PC-3 (cell line): Measurements from ENCODE around the gene ACTG1. TPM values are rescaled to one million over a fixed set of nuclear protein-coding genes. Genes with fewer than 3 reads are reported as not detected.
A peak's percentile ranks its signal among the peaks of the same experiment; 100 is the strongest.

Experiments used
- ATAC-seq: fragments of 200-7000 bp; cut with Tn5 transposase; 2 replicates; pipeline ENCODE4 v1.9.1; 2020; ENCODE audit warnings: mild to moderate bottlenecking, moderate library complexity
- BruUV-seq: library from RNA; stranded (reverse); fragments of 400-500 nt; replicated peaks from 2 replicates; lab custom pipeline; 2021; lab: Mats Ljungman, UMichigan
- CTCF ChIA-PET: fragments of 300-600 bp; sonication (Branson Sonifier 250); formaldehyde crosslinking; loops from one replicate; lab custom pipeline; 2022; ENCODE audit warnings: antibody characterized with exemption; lab: Charles Lee
- POLR2A ChIA-PET: fragments of 300-600 bp; sonication (Branson Sonifier 250); formaldehyde crosslinking; loops from one replicate; lab custom pipeline; 2022; ENCODE audit warnings: antibody characterized with exemption; ENCODE audit not compliant: unreplicated experiment; lab: Charles Lee
- DNase-seq: peaks from one replicate; pipeline ENCODE4 v3.0.0-alpha.2; 2015
- H2AFZ ChIP-seq: fragments of 300-600 bp; sonication (generic); 2 replicates; pipeline ENCODE4 v1.6.0; 2016; ENCODE audit warnings: antibody characterized with exemption, low read length
- H3F3A ChIP-seq: fragments of 300-600 bp; sonication (generic); one replicate; pipeline ENCODE4 v1.6.0; 2017; ENCODE audit warnings: antibody characterized with exemption, low read length, control low read depth, mild to moderate bottlenecking; ENCODE audit not compliant: unreplicated experiment
- H3K27ac ChIP-seq: fragments of 300-600 bp; sonication (generic); 2 replicates; pipeline ENCODE4 v1.5.1; 2016; ENCODE audit warnings: mild to moderate bottlenecking, low read length
- H3K27me3 ChIP-seq: fragments of 300-600 bp; sonication (generic); 2 replicates; pipeline ENCODE4 v1.6.1; 2016; ENCODE audit warnings: low read length, mixed read lengths
- H3K36me3 ChIP-seq: fragments of 300-600 bp; sonication (generic); 2 replicates; pipeline ENCODE4 v1.6.1; 2016; ENCODE audit warnings: low read depth, mixed run types, low read length, mixed read lengths
- H3K4me1 ChIP-seq: fragments of 300-600 bp; sonication (generic); 2 replicates; pipeline ENCODE4 v1.5.1; 2016; ENCODE audit warnings: low read length; ENCODE audit not compliant: insufficient read depth
- H3K4me2 ChIP-seq: fragments of 300-600 bp; sonication (generic); 2 replicates; pipeline ENCODE4 v1.6.0; 2016; ENCODE audit warnings: low read length
- H3K4me3 ChIP-seq: fragments of 300-600 bp; sonication (generic); 2 replicates; pipeline ENCODE4 v1.5.1; 2016; ENCODE audit warnings: mild to moderate bottlenecking, low read length, mixed read lengths
- H3K79me2 ChIP-seq: fragments of 300-600 bp; sonication (generic); 2 replicates; pipeline ENCODE4 v1.6.1; 2017; ENCODE audit warnings: low read length, mixed read lengths
- H3K9ac ChIP-seq: fragments of 300-600 bp; sonication (generic); 2 replicates; pipeline ENCODE4 v1.6.0; 2016; ENCODE audit warnings: mild to moderate bottlenecking, low read length
- H3K9me2 ChIP-seq: fragments of 300-600 bp; sonication (generic); replicated peaks from 2 replicates; pipeline ENCODE4 v1.6.1; 2016; ENCODE audit warnings: mixed run types, low read length, mixed read lengths
- H3K9me3 ChIP-seq: fragments of 300-600 bp; sonication (generic); 2 replicates; pipeline ENCODE4 v1.6.1; 2016; ENCODE audit warnings: low read length, mixed read lengths
- H4K20me1 ChIP-seq: fragments of 300-600 bp; sonication (generic); 2 replicates; pipeline ENCODE4 v1.6.1; 2016; ENCODE audit warnings: low read length, mixed read lengths
- EZH2 ChIP-seq: fragments of 300-600 bp; sonication (generic); IDR thresholded peaks from one replicate; pipeline ENCODE4 v1.6.1; 2017; ENCODE audit warnings: antibody characterized with exemption, mild to moderate bottlenecking, low read length; ENCODE audit not compliant: unreplicated experiment
- EZH2phosphoT487 ChIP-seq: fragments of 300-600 bp; sonication (generic); IDR thresholded peaks from 2 replicates; pipeline ENCODE4 v1.6.1; 2018; ENCODE audit warnings: mild to moderate bottlenecking, antibody characterized with exemption, low read length, borderline replicate concordance
- intact Hi-C: fragments of 100-400 bp; cut with micrococcal nuclease; formaldehyde crosslinking; loops from 2 replicates; pipeline ENCODE4 v1.9.0; 2023
- total RNA-seq: library from RNA; depleted of rRNA; stranded (reverse); fragments of >200 nt; gene quantifications from 2 replicates; pipeline ENCODE4 v1.2.3, GENCODE V29; 2014
- TF ChIP-seq, protein P1 (sequence below): fragments of 300-600 bp; sonication (generic); conservative IDR thresholded peaks from 2 replicates; pipeline ENCODE4 v1.5.1; 2017; ENCODE audit warnings: antibody characterized with exemption, low read depth, mild to moderate bottlenecking, low read length

ACTG1 gene
- total RNA-seq, 1 experiment from 2014 or later: 4,503 TPM

DNA sequence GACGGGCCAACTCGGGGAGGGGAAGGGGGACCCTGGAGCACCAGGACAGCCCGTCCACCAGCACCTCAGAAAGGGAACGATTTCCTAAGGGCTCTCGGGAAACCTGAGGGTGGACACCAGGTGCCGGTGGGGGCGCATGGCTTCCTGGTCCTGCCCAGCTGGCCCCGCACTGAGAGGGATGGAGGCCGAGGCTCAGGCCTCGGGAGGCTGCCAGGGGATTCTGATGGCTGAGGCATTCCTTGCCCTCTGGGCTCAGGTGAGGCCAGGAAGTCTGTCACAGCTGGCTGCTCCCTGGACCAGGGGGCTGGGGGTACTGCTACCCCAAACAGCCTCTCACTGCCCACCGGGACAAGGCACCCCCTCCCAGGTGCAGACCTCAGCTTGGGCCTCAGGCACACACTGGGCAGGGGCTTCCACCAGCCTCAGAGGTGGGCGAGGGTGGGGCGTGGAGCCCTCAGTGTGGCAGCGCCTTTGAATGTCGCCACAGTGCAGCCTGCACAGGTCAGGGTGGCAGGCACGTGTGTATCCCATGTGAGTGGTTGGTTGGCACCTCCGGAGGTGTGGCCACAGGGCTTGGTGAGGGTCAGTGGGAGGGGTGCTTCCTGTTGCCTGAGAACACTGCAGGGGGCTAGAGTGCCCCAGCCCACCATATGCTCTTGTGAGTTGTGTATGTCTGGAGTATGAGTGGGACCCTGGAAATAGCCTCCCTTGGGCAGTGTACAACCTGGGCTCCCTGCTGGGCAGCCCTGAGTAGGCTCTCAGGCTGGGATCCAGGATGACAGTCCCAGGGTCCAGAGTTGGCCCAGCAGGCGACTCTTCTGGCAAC, 11.7 kb upstream of the ACTG1 start:
- H3K9me3 ChIP-seq: no peaks in the 10 kb centered on the region
- ChIA-PET POLR2A (no interaction called here), CTCF (no interaction called here)
- no peak overlapping the region for H3K27ac ChIP-seq
- no peak for DNase-seq
- no peaks in the 10 kb centered on the region for H3F3A ChIP-seq
- H3K27me3 ChIP-seq: peaks cover 3% of the 10 kb centered on the region; the same call in 1 of the 2 replicates
- no peaks in the 10 kb centered on the region for H3K9me2 ChIP-seq
- H3K9ac ChIP-seq: no peak overlapping the region
- TF ChIP-seq EZH2phosphoT487 (no peak), EZH2 (no peak)
- TF ChIP-seq, protein P1, sequence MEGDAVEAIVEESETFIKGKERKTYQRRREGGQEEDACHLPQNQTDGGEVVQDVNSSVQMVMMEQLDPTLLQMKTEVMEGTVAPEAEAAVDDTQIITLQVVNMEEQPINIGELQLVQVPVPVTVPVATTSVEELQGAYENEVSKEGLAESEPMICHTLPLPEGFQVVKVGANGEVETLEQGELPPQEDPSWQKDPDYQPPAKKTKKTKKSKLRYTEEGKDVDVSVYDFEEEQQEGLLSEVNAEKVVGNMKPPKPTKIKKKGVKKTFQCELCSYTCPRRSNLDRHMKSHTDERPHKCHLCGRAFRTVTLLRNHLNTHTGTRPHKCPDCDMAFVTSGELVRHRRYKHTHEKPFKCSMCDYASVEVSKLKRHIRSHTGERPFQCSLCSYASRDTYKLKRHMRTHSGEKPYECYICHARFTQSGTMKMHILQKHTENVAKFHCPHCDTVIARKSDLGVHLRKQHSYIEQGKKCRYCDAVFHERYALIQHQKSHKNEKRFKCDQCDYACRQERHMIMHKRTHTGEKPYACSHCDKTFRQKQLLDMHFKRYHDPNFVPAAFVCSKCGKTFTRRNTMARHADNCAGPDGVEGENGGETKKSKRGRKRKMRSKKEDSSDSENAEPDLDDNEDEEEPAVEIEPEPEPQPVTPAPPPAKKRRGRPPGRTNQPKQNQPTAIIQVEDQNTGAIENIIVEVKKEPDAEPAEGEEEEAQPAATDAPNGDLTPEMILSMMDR: no peak
- H2AFZ ChIP-seq: no peak overlapping the region
- H3K4me2 ChIP-seq: no peak overlapping the region
- BruUV-seq: no TSS peak
- no peaks in the 10 kb centered on the region for H4K20me1 ChIP-seq
- intact Hi-C loops: no loop called here
- no peaks in the 10 kb centered on the region for H3K79me2 ChIP-seq
- H3K4me1 ChIP-seq: peaks cover 30% of the 10 kb centered on the region
- no peak for ATAC-seq
- H3K36me3 ChIP-seq: no peaks in the 10 kb centered on the region
- no peak overlapping the region for H3K4me3 ChIP-seq

DNA sequence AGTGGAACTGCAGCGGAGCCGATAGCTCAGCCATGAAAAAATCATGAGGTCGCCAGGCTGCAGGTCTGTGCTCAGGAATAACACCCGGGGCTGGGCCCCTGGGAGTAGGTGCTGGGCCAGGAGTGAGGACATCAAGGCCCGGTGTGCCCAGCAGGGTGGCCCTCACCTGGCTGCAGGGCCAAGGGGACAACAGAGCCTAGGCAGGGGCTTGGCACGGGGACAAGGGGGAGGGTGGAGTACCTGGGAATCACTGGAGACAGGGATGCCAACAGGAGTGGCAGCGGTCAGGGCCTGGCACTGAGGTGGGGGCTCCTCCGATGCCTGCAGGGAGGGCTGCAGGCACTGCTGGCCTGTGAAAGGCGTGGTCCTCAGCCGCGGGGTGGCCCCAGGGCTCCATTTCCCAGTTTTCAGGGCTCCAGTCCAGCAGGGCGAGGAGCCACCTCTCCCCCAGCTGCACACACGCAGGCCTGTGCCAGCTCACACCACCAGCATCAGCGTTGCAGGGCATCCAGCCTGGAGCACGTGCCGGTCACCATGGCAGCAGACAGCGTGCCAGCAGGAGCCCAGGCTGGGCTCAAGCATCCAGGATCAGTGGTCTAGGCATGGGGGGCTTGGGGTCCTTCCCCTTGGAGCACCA, 10.9 kb upstream of the ACTG1 start:
- no peak overlapping the region for H2AFZ ChIP-seq
- intact Hi-C loops: no loop called here
- ChIA-PET CTCF (no interaction called here), POLR2A (no interaction called here)
- TF ChIP-seq EZH2phosphoT487 (no peak), EZH2 (no peak)
- TF ChIP-seq, protein P1: no peak
- no peak overlapping the region for H3K9ac ChIP-seq
- H3K4me1 ChIP-seq: peaks cover 26% of the 10 kb centered on the region
- H3F3A ChIP-seq: no peaks in the 10 kb centered on the region
- H3K27me3 ChIP-seq: no peaks in the 10 kb centered on the region
- no peaks in the 10 kb centered on the region for H3K9me2 ChIP-seq
- no peaks in the 10 kb centered on the region for H3K36me3 ChIP-seq
- H3K79me2 ChIP-seq: no peaks in the 10 kb centered on the region
- DNase-seq (peak; percentile 15), ATAC-seq (no peak)
- no peak overlapping the region for H3K4me3 ChIP-seq
- no peak overlapping the region for H3K27ac ChIP-seq
- H4K20me1 ChIP-seq: no peaks in the 10 kb centered on the region
- BruUV-seq: no TSS peak
- H3K4me2 ChIP-seq: no peak overlapping the region
- no peaks in the 10 kb centered on the region for H3K9me3 ChIP-seq
